HG02623 (cell line): Measurements from ENCODE around the gene TMEM164.
"Not testable (repeated sequence)": the region's sequence is repeated elsewhere in the genome, so short reads cannot be mapped to it uniquely, and the experiment has no call there.

Experiments used
- ATAC-seq: cut with Tn5 transposase; IDR thresholded peaks from one replicate; pipeline ENCODE4 v1.9.1; 2021; ENCODE audit warnings: moderate library complexity; ENCODE audit not compliant: unreplicated experiment

TMEM164 gene

GRCh38 chrX:110002300-110003166, at the start of gene TMEM164:
Gene TMEM164 (plus strand): TSS chrX:110003114. CDS start chrX:110003775, 661 bp downstream.
- peak; percentile 74 for ATAC-seq

GRCh38 chrX:109954333-109954732, 48.6 kb upstream of the TMEM164 start:
- no peak for ATAC-seq

GRCh38 chrX:109954955-109955354, 48.0 kb upstream of the TMEM164 start:
- no peak for ATAC-seq

- ATAC-seq: no peak
Measured at GRCh38 chrX:109958266-109958665, 44.6 kb upstream of the TMEM164 start.

- no peak for ATAC-seq
Measured at GRCh38 chrX:109959356-109959871, 43.5 kb upstream of the TMEM164 start.

- ATAC-seq: no peak
Measured at GRCh38 chrX:109964390-109964789, 38.5 kb upstream of the TMEM164 start.

GRCh38 chrX:109966246-109966645, 36.7 kb upstream of the TMEM164 start:
- ATAC-seq: no peak

- no peak for ATAC-seq
Measured at GRCh38 chrX:109967156-109967555, 35.8 kb upstream of the TMEM164 start.

GRCh38 chrX:109970841-109971240, 32.1 kb upstream of the TMEM164 start:
- not testable (repeated sequence) for ATAC-seq

GRCh38 chrX:109974906-109975655, 27.8 kb upstream of the TMEM164 start:
- ATAC-seq: no peak

- not testable (repeated sequence) for ATAC-seq
Measured at GRCh38 chrX:109985210-109985609, 17.7 kb upstream of the TMEM164 start.

GRCh38 chrX:109987884-109988283, 15.0 kb upstream of the TMEM164 start:
- ATAC-seq: no peak

GRCh38 chrX:109990582-109991276, 12.2 kb upstream of the TMEM164 start:
- no peak for ATAC-seq

- ATAC-seq: no peak
Measured at GRCh38 chrX:109992203-109992602, 10.7 kb upstream of the TMEM164 start.

- ATAC-seq: no peak
Measured at GRCh38 chrX:109995155-109995554, 7.8 kb upstream of the TMEM164 start.

GRCh38 chrX:109997786-109998452, 5.0 kb upstream of the TMEM164 start:
- ATAC-seq: no peak

- no peak for ATAC-seq
Measured at GRCh38 chrX:110000000-110000399, 2.9 kb upstream of the TMEM164 start.

- no peak for ATAC-seq
Measured at GRCh38 chrX:110000847-110001713, 1.8 kb upstream of the TMEM164 start.

- no peak for ATAC-seq
Measured at GRCh38 chrX:110001740-110002299, 1.1 kb upstream of the TMEM164 start.
